Measurements from ENCODE around the gene KRT83. TPM values are rescaled to one million over a fixed set of nuclear protein-coding genes. Genes with fewer than 3 reads are reported as not detected.
"Not testable (repeated sequence)": the region's sequence is repeated elsewhere in the genome, so short reads cannot be mapped to it uniquely, and the experiment has no call there.

Gene KRT83
- total RNA-seq, 4 donors from 2014 or later: not detected

DNA sequence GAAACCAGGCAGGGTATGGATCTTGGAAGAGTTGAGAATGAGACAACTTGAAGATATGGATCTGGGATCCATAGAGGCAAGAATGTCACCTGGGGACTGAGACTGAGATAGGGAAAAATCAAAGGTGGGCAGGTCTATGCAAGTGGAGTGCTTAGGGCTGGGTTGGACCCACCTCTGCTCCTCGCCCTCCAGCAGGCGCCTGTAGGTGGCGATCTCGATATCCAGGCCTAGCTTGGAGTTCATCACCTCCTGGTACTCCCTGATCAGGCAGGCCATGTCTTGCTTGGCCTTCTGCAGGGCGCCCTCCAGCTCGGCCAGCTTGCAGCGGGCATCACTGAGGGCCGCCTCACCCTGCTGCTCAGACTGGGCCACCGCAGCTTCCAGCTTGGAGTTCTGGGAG, 5.5 kb downstream of the KRT83 start:
- DNase-seq; intact Hi-C loops (cut with DNase I); H3K4me1 ChIP-seq; H3K27ac ChIP-seq; H3K36me3 ChIP-seq; H3K4me3 ChIP-seq; H3K9me3 ChIP-seq: not testable (repeated sequence)
- peaks cover 0 to 67% (median 0%) of the 10 kb centered on the region in 4 donors for H3K27me3 ChIP-seq
- 48 to 86% methylated on average over 1 to 7 of the region's 9 CpGs for WGBS, 2 donors
- TF ChIP-seq, protein P1, sequence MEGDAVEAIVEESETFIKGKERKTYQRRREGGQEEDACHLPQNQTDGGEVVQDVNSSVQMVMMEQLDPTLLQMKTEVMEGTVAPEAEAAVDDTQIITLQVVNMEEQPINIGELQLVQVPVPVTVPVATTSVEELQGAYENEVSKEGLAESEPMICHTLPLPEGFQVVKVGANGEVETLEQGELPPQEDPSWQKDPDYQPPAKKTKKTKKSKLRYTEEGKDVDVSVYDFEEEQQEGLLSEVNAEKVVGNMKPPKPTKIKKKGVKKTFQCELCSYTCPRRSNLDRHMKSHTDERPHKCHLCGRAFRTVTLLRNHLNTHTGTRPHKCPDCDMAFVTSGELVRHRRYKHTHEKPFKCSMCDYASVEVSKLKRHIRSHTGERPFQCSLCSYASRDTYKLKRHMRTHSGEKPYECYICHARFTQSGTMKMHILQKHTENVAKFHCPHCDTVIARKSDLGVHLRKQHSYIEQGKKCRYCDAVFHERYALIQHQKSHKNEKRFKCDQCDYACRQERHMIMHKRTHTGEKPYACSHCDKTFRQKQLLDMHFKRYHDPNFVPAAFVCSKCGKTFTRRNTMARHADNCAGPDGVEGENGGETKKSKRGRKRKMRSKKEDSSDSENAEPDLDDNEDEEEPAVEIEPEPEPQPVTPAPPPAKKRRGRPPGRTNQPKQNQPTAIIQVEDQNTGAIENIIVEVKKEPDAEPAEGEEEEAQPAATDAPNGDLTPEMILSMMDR (IDR thresholded peaks at IDR 0.05): peak in 4 of 6 experiments; percentile 10 to 53 (median 21)

- intact Hi-C loops (cut with DNase I): no loop called here
- H3K4me1 ChIP-seq: no peaks in the 10 kb centered on the region
- no peaks in the 10 kb centered on the region for H3K36me3 ChIP-seq
- DNase-seq: no peak
- no peak for TF ChIP-seq POLR2A (IDR thresholded peaks at IDR 0.05)
- TF ChIP-seq, protein P1 (IDR thresholded peaks at IDR 0.05): no peak
- H3K9me3 ChIP-seq: no peaks in the 10 kb centered on the region
- 63 to 76% methylated on average over 2 to 3 of the region's 13 CpGs for WGBS, 2 donors
- H3K27me3 ChIP-seq: peaks cover 0 to 67% (median 0%) of the 10 kb centered on the region in 4 donors
- H3K4me3 ChIP-seq: no peak overlapping the region
- H3K27ac ChIP-seq: no peak overlapping the region
These were observed 6.7 kb downstream of the KRT83 start for GRCh38 chr12:52314511-52314910.

DNA sequence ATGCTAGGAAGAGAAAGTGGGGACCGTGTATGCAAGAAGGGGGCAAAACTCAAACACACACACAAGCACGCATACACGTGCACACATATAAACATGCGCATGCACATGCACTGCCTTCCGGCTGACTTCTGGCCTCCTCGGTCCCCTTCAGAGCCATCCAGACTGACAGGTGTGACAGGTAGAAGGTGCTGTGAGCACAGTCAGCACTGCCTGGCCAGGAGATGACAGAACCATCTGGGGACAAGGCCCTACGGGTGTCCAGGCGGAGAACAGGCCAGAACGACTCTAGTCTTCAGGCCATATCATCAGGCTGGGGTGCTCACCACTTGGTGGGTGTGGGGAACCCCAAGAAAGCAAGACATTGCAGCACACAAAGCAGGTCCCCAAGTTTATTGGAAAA, 7.3 kb downstream of the KRT83 start:
- DNase-seq: no peak
- intact Hi-C loops (cut with DNase I): no loop called here
- 71 to 85% methylated on average over 6 to 9 of the region's 9 CpGs for WGBS, 2 donors
- peaks cover 0 to 2% (median 1%) of the 10 kb centered on the region in 3 donors for H3K4me1 ChIP-seq
- TF ChIP-seq POLR2A (IDR thresholded peaks at IDR 0.05): no peak
- TF ChIP-seq, protein P1 (IDR thresholded peaks at IDR 0.05): no peak
- H3K4me3 ChIP-seq: no peak overlapping the region
- H3K27me3 ChIP-seq: peaks cover 0 to 68% (median 0%) of the 10 kb centered on the region in 4 donors
- no peaks in the 10 kb centered on the region for H3K36me3 ChIP-seq
- no peak overlapping the region for H3K27ac ChIP-seq
- no peaks in the 10 kb centered on the region for H3K9me3 ChIP-seq

GRCh38 chr12:52313461-52313860, 7.7 kb downstream of the KRT83 start:
- intact Hi-C loops (cut with DNase I): no loop called here
- Histone ChIP-seq H3K36me3 (no peaks in the 10 kb centered on the region), H3K4me1 (peaks cover 4 to 6% (median 6%) of the 10 kb centered on the region in 3 donors), H3K27ac (no peak overlapping the region), H3K27me3 (peaks cover 0 to 68% (median 0%) of the 10 kb centered on the region in 4 donors), H3K4me3 (no peak overlapping the region), H3K9me3 (no peaks in the 10 kb centered on the region)
- 49 to 74% methylated on average over 3 of the region's 3 CpGs for WGBS, 2 donors
- TF ChIP-seq, protein P1 (IDR thresholded peaks at IDR 0.05): no peak
- TF ChIP-seq POLR2A (IDR thresholded peaks at IDR 0.05): no peak
- DNase-seq: no peak

DNA sequence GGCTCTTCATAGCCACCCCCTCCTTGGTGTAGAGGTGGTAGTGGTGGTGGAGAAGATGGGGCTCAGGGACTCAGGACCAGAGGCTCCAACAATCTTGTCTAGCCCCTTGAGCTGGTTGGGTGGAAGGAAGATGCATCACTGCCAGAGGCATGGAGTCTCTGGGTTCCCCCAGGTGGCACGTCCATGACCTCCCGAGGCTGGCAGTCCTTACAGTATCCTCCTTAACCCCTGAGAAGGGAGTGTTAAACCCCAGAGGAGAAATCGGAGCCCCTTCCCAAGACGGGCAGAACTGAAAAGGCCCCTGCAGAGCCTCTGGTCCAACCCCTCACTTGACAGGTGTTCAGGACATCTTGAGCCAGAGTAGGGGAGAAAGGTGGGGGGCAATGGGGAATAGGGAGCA, 9.1 kb downstream of the KRT83 start:
- Histone ChIP-seq H3K9me3 (no peaks in the 10 kb centered on the region), H3K27ac (no peak overlapping the region), H3K4me3 (no peak overlapping the region), H3K36me3 (no peaks in the 10 kb centered on the region), H3K27me3 (peaks cover 0 to 80% (median 0%) of the 10 kb centered on the region in 4 donors), H3K4me1 (peaks cover 4 to 14% (median 12%) of the 10 kb centered on the region in 3 donors)
- WGBS, 2 donors: 67 to 82% methylated on average over 2 to 3 of the region's 4 CpGs
- TF ChIP-seq, protein P1 (IDR thresholded peaks at IDR 0.05): no peak
- TF ChIP-seq POLR2A (IDR thresholded peaks at IDR 0.05): no peak
- intact Hi-C loops (cut with DNase I): no loop called here
- DNase-seq: no peak
